Middle frontal gyrus (tissue), 1 donor: ENCODE results near the gene AKAP10.
"Not testable (repeated sequence)": the region's sequence is repeated elsewhere in the genome, so short reads cannot be mapped to it uniquely, and the experiment has no call there.

Source experiments
- DNase-seq: peaks from one replicate; pipeline ENCODE4 v3.0.0-alpha.2; 2015; ENCODE audit warnings: low spot score; ENCODE audit errors: extremely low spot score

Gene AKAP10

DNA sequence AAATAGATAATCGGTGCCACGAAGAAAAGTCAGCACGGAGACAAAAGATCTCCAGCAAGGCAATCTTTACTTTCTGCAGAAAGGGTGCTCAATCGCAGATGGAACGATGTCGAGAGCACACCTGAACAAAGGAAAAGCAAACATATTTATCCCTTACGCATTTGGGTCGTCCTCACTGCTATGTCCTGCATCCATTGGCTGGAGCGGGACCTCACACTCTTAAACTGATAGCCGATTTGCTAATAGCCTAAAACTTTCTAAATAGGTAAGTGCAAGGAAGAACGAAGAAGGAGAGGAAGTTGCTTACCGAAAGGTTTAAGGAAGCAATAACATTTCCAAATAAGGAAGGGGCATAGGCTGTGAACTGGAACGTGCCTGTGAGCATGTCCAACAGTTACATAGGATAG is 1.2 kb upstream of the AKAP10 start:
- no peak for DNase-seq

DNA sequence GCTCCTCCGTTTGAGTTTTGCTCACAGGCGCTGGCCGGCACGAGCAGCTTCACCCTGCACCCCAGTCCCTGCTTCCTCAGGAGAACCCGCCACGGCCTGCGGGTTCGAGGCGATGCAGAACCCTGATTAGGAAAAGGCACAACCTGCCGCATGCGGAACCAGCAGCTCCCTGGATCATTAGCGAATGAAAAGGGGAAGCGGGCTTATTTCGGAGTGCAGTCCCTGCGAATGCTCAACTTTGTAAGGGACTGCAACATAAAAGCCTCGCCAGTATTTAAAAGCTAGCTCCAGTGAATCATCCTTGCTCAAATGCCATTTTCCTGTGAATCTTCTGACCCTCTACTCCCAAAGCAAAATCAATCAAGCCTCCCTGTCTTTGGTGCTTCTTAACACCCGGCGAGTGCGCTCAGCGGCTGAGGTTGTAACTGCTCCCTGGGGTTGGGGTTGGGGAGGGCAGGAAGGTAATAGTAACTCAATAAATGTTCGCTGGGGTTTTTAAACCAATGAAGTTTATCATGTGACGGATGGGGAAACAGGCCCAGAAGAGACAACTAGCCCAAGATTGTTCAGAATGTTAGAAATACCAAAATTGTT is 678 bp upstream of the AKAP10 start:
- DNase-seq: no peak

DNA sequence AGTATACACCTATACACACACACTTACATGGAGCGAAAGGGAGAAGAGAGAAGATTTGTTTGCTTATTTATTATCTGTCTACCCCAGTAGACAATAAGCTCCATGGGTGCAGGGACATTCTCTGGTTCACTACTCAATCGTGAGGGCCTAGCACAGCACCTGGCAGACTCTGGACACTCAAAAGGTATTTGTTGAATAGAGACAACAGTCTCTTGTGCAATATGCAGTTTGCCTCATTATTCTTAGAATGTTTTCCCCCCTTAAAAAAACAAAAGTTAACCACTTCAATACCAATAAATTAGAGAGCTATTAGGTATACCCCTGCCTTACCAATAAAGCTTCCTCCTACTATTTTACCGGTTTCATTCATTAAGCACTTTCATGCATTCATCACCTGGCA is 2.0 kb downstream of the AKAP10 start:
- DNase-seq: no peak

DNA sequence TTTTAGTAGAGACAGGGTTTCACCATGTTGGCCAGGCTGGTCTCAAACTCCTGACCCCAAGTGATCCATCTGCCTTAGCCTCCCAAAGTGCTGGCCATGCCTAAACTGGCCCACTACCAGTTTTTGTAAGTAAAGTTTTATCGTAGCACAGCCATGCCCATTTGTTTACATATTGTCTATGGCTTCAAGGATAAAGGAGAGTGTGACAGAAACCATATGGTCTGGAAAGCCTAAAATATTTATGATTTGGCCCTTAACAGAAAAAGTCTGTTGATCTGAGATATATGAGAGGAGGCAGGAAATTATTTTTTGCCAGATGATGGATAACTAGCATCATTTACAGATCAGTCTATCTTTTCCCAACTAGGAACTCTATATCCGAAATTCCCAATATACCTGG is 4.5 kb downstream of the AKAP10 start:
- DNase-seq: no peak

DNA sequence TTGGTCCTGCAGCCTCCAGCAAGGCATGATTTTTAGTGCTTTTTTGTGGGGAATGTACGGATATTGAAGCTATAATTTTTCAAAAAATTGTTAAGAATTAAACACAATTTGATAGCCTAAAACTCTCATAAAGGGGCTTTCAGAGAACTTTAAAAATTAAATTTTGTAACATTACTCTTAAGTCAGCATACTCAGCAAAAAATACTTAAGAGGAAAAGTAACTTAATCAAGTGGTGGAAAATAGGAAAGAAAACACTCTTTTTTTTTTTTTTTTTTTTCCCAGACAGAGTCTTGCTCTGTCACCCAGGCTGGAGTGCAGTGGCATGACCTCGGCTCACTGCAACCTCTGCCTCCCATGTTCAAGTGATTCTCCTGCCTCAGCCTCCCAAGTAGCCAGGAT is 14.7 kb downstream of the AKAP10 start:
- not testable (repeated sequence) for DNase-seq

DNA sequence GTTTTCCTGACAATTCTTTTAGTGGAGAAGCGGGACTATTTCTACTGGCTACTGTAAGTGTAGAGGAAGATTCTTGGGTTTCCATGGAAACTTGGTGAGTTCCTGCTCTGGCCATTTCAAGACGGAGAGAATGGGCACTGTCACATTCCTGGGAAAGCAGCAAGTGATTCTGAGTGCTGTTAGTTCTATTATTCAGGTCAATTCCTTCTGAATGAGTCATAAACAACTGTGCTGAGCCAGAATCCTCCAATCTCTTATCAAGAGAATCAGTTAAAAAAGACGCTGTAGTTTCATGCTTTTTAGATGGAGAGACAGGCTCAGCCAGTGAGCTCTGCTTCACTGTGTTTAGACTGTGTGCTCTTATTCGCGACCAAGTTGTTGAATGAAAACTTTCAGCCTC is 19.6 kb downstream of the AKAP10 start:
- no peak for DNase-seq

- DNase-seq: no peak
Measured at GRCh38 chr17:19955099-19955498, 22.5 kb downstream of the AKAP10 start.

DNA sequence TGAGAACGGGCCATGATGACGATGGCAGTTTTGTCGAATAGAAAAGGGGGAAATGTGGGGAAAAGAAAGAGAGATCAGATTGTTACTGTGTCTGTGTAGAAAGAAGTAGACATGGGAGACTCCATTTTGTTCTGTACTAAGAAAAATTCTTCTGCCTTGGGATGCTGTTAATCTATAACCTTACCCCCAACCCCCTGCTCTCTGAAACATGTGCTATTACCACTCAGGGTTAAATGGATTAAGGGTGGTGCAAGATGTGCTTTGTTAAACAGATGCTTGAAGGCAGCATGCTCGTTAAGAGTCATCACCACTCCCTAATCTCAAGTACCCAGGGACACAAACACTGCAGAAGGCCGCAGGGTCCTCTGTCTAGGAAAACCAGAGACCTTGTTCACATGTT is 26.2 kb downstream of the AKAP10 start:
- DNase-seq: not testable (repeated sequence)

GRCh38 chr17:19950624-19951195 is 26.9 kb downstream of the AKAP10 start:
- DNase-seq: not testable (repeated sequence)

- no peak for DNase-seq
Measured at GRCh38 chr17:19948116-19948943, 29.3 kb downstream of the AKAP10 start.

- no peak for DNase-seq
Measured at GRCh38 chr17:19946921-19947320, 30.7 kb downstream of the AKAP10 start.

DNA sequence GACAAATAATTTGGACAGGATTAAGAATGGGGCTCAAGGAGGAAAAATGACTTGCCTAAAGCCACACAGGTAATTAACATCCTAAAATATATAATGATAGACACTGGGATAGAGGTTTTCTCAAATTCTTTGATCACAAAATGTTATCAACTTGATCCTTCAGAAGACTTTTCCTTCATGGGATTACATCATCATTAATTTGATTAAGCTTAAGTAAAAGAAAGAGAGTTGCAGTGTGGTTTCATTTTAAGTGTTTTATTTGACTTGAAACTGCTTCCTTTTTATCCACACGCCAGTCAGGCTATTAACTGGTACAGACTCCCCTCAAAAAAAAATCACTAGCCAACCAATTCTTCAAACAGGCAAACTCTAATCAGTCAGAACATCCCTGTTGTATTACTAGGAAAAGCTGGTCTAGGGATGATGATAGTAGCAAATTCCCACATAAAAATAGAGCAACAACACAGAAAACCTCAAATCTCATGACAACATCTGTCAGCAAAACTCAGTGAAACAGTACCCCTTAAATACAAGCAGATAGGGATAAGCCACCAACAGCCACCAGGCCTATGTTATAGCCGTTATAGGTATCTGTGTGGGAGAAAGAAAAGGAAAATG is 32.5 kb downstream of the AKAP10 start:
- no peak for DNase-seq

- no peak for DNase-seq
Measured at GRCh38 chr17:19943599-19943998, 34.0 kb downstream of the AKAP10 start.

- no peak for DNase-seq
Measured at GRCh38 chr17:19943026-19943425, 34.6 kb downstream of the AKAP10 start.

DNA sequence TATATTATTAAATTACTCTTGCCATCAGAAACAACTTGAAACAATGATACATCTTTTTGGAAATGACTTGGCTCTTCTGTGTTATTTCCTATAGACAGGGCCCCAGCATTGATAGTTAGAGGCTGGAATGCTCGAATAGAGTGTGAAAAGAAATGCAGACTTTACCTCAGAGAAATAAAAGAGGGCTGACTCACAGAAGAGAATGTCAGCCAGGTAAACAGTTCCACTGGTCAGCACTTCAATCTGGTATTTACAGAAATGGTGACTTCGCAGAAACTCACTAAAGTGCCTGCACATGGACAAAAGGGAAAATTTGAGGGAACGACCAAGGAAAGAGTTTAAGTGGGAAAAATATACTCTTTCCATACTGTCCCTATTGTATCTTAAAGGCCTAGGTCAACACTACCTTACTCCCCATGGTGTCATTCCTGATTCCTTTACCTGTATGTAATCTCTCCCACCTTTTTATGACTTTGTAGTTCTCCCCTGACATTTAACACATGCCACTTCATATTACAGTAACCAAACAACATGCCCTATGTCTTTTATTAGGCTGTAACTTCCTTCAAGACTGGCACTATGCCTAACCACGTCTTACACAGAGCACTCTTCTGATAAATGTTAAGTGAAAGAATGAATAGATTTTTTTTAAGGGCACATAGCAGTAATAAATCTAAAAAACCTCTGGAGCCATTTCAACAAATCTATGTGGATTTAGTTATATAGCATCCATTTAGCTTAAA is 36.7 kb downstream of the AKAP10 start:
- no peak for DNase-seq

GRCh38 chr17:19939993-19940721 is 37.5 kb downstream of the AKAP10 start:
- no peak for DNase-seq

DNA sequence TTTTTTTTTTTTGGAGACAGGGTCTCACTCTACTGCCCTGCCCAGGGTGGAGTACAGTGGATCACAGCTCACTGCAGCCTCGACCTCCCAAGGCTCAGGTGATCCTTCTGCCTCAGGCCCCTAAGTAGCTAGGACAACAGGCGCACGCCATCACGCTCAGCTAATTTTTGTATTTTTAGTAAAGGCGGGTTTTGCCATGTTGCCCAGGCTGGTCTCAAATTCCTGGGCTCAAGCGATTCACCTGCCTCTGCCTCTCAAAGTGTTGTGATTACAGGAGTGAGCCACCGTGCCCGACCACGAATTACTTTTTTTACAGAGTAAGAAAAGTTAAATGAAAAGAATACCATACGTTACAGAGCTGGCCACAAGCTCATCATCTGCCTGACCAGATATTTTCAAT is 38.9 kb downstream of the AKAP10 start:
- no peak for DNase-seq

GRCh38 chr17:19937522-19937921 is 40.1 kb downstream of the AKAP10 start:
- DNase-seq: no peak

DNA sequence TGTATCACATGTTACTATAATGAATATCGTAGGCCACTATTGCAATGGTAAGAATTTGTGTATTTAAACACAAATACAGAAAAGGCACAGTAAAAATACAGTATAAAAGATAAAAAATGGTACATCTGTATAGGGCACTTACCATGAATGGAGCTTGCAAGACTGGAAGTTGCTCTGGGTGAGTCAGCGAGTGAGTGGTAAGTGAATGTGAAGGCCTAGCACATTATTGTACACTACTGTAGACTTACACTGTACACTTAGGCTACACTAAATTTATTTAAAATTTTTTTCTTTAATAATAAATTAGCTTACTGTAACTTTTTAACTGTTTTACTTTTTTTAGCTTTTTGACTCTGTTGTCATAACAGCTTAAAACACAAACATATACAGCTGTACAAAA is 42.5 kb downstream of the AKAP10 start:
- no peak for DNase-seq

GRCh38 chr17:19933628-19934027 is 44.0 kb downstream of the AKAP10 start:
- DNase-seq: no peak

DNA sequence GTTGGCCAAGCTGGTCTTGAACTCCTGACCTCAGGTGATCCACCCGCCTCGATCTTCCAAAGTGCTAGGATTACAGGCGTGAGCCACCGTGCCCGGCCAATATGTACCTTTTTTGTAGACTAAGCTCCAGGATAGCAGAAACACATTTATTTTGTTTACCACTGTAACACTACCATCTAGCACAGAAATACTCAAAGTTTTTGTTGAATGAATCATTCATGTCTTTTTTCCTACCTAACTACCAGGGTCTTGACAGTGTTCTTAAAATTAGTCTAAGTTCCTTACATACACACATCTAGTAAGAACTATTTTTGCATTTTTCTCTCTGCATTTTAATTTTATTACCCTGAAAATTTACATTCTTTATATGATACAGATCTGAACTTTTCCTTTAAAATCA is 44.4 kb downstream of the AKAP10 start:
- DNase-seq: no peak
